ENCODE results near the gene PHF21B.
"Not testable (repeated sequence)": the region's sequence is repeated elsewhere in the genome, so short reads cannot be mapped to it uniquely, and the experiment has no call there.

PHF21B gene

DNA sequence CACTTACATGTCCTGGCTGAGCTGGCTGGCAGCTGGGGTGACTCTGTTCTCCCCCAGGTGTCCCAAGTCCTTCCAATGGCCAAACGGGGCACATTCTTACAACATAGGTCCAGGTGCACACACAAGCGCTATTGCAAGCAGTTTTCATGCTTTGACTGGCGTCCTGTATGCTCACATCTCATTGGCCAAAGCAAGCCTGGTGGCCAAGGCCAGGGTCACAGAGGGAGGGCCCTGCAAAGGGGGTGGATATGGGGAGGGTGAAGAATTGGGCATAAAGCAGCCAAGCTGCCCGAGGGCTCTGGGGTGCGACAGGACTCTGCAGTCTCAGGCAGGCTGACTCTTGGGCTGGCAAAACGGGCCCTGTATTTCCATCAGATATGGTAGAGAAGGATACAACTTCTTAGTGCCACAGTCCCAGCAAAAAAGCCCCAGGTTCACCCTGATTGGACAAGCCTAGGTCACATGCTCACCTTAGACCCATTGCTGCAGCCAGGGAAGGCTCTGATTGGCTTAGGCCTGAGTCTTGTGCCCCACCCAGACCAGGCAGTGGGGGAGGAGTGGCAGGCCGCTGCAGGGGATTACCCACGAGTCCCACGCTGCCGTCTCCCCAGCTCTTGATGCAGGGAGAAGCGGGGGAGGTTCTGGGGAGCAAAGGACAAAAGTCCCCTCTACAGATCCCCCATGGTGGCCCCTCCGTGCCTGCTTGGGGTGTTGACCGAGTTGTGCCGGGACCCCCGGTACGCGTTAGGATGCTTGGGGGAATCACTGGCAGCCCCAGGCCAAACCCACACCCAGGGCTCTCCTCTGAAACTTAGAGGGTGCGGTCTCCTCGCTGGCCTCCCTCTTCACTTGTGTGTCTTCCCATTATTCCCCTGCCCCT, 146.6 kb downstream of the PHF21B start:
- DNase-seq, result peak; percentile 25

DNA sequence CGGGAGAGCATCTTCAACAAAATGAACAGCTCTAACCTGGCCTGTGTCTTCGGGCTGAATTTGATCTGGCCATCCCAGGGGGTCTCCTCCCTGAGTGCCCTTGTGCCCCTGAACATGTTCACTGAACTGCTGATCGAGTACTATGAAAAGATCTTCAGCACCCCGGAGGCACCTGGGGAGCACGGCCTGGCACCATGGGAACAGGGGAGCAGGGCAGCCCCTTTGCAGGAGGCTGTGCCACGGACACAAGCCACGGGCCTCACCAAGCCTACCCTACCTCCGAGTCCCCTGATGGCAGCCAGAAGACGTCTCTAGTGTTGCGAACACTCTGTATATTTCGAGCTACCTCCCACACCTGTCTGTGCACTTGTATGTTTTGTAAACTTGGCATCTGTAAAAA, 147.5 kb downstream of the PHF21B start:
- no peak for DNase-seq

DNA sequence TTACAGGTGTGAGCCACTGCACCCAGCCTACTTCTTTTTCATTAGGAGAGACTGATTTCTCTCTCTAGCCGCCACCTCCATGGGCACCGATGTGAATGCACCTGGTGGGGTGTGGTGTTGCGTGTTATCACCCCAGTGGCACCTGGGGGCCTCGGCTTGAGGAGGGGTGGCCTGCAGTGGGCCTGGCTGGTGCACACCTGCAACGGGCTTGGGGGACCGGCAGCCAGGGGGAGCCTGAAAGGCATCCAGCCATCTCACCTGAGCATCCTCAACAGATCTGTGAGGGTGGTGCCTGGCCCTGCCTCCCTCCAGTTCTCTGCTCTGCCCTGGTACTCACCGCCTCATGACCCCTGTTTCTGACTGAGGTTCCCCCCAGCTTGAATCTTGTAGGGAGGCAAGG, 148.6 kb downstream of the PHF21B start:
- no peak for DNase-seq

DNA sequence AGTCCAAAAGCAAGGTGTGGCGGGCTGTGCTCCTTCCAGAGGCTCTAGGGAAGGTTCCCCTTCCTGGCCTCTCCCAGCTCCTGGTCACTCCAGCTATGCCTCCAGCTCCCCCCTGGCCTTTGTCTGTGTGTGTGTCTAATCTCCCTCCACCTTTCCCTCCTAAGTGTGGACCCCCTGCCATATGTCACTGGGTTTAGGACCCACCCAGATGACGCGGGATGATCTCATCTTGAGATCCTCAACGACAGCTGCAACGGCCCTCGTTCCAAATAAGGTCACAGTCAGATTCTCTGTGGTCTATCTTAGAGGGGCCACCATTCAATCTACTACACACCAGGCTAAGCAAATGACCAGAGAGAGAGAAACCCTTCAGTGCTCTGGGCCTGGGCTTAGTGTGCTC, 149.5 kb downstream of the PHF21B start:
- DNase-seq, result no peak

DNA sequence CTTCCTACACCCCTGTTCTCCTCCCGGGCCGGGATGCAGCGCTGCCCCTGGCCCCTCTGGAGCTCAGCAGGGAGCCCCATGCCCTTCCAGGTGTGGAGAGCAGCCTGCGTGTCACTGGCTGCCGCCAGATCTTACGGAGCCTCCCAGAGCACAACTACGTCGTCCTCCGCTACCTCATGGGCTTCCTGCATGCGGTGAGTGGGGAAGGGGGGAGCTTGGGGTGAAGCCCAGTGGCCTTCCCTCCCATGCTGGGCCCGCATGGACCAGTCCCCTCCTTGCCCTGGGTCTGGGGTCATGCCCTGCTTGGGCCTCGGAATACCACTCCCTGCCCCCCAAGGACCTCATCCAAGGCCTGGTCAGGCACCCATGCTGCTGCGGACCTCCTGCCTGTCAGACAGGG, 150.2 kb downstream of the PHF21B start:
- no peak for DNase-seq

DNA sequence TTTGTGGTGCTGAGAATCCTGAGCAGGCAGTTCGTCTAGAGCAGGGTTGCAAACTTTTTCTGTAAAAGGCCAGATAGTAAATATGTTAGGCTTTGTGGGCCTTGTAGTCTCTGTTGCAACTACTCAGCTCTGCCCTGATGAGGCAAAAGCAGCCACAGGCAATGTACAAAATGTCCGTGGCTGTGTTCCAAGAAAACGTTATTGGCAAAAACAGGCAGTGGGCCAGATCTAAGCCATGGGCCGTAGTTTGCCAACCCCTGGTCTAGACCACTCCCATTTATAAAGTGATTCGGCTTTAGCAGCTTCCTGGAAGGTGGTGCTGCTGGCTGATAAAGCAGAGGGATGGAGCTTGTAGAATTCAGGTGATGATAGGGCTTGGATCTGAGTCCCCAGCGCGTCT, 151.0 kb downstream of the PHF21B start:
- peak; percentile 20 for DNase-seq

DNA sequence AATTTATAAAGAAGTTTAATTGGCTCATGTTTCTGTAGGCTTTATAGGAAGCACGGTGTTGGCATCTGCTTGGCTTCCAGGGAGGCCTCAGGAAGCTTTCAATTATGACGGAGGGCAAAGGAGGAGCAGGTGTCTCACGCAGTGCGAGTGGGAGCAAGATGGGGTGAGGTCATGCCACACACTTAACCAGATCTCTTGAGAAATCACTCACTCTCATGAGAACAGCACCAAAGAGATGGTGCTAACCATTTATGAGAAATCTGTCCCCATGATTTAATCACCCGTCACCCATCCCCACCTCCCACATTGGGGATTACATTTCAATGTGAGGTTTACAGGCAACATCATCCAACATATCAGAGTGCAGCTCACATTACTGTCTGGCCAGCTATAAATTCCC, 153.9 kb downstream of the PHF21B start:
- no peak for DNase-seq

DNA sequence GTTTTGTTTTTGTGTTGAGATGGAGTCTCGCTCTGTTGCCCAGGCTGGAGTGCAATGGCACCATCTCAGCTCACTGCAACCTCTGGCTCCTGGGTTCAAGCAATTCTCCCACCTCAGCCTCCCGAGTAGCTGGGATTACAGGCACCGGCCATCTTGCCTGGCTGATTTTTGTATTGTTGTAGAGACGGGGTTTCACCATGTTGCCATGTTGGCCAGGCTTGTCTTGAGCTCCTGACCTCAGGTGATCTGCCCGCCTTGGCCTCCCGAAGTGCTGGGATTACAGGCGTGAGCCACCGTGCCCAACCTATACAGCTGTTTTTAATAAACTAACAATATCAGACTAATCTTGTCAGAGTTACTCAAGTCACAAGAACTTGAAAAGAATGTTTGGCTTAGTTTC, 155.2 kb downstream of the PHF21B start:
- not testable (repeated sequence) for DNase-seq

DNA sequence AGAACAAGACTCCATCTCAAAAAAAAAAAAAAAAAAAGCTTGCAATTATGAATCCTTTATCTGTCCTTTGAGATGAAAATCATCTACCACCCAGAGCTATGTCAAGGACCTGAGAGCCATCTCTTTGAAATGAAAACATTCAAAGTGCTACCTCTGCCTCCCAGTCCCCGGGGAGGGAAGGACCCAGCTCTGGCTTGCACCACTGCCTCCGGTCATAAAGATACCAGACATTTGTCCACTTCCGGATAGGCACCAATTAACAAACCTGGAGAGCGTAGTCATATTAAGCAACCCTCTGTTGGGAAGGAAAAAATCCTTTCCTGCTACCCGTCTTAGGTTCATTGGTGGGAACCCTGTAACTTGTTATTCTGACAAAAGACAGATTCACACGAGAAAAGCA, 158.9 kb downstream of the PHF21B start:
- no peak for DNase-seq

DNA sequence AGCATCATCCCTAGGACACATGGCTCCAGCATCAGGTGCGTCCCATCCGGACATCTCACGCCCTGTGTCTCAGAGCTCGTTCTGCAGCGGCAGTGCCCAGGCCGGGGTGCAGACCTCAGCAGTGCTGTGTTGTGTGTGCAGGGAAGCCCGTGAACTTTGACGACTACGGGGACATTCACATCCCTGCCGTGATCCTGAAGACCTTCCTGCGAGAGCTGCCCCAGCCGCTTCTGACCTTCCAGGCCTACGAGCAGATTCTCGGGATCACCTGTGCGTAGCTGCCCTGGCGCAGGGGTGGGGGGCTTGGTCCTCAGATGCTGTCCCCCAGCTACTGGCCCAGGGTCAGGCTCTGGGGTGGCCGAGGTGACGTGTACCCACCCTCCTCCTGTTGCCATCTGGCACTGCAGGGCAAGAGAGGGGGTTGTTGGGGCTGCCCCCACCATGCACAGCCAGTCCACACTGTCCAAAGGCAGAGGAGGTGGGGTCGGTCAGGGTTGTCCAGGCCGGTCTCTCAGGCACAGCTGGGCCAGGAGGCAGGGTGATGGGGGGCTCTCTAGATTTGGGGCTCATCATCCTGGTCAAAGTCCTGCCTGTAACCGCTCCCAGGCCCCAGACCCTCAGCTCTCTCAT, 160.9 kb downstream of the PHF21B start:
- no peak for DNase-seq

DNA sequence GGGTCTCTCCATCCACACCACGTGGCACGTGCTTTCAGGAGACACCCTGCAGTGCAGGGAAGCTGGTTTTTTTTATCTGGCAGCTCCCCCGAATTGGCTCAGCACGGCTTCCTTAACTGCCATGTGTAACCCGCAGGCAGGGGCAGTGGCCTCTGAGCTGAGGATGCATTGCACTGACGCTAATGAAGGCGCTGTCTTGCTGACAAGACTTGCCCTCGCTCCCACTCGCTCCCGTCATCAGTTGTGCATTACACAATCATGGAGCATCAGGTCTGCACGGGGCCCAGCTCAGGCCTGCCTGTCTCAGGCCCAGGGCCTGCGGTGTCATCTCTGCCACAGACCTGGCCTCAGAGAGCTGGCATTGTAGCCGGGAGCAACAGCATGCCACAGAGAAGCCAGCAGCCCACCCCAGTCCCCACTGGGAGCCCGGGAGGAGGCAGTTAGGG, 161.5 kb downstream of the PHF21B start:
- DNase-seq, result no peak

DNA sequence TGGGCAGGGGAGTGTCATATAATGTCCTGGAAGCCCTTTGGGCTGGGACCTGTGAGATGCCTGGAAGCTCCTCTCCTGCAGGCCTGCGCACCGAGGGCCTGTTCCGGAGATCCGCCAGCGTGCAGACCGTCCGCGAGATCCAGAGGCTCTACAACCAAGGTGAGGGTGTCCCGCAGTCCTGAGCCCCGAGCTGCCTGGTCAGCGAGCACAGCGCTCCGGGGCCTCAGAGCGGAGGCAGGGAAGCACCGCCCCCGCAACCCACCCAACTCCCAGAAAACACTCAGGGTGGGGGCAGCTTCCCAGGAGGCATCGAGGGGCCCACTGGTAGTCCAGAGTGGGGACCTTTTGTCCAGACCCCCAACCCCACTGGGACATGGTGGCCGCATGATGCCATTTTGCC, 161.9 kb downstream of the PHF21B start:
- DNase-seq, result no peak

DNA sequence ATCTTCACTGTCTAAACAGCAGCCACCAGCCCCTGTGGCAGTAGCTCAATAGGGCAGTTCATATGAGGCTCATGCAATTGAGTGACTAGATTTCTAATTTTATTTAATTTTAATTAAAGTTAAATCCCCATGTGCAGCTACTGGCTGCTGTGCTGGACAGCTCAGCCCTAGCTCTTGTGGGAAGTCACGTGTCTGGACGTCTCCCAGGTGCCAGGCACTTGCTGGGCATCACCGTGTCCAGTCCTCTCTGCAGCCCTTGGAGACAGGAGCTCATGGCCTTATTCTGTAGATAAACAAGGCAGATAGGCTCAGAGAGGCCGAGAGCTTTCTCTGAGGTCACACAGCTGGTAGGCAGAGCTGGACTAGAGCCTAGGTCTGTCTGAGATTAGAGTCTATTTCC, 162.4 kb downstream of the PHF21B start:
- no peak for DNase-seq

DNA sequence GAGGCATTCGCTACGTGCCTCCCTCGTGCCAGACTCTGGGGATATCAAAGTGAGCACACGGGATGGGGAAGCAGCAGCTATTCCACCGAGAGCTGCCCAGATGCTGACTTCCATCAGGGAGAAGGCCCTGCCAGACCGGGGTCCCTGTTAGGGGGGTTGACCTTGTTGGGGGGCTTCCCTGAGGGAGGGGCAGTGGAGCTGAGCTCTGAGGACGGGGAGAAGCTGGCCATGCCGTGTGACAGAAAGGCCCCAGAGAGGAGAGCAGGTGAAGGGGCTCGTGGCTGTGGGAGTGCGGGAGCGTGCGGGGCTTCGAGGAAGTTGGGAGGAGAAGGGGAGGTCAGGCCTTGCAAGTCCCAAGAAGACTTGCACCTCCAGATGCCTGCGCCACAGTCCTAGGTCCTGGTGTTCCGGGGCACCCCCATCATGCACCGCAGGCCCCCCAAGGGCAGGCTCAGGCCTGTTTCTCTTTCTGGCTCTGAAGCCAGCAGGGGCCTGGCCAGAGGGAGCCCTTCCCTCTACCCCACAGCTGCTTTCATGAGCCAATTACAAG, 163.0 kb downstream of the PHF21B start:
- no peak for DNase-seq

DNA sequence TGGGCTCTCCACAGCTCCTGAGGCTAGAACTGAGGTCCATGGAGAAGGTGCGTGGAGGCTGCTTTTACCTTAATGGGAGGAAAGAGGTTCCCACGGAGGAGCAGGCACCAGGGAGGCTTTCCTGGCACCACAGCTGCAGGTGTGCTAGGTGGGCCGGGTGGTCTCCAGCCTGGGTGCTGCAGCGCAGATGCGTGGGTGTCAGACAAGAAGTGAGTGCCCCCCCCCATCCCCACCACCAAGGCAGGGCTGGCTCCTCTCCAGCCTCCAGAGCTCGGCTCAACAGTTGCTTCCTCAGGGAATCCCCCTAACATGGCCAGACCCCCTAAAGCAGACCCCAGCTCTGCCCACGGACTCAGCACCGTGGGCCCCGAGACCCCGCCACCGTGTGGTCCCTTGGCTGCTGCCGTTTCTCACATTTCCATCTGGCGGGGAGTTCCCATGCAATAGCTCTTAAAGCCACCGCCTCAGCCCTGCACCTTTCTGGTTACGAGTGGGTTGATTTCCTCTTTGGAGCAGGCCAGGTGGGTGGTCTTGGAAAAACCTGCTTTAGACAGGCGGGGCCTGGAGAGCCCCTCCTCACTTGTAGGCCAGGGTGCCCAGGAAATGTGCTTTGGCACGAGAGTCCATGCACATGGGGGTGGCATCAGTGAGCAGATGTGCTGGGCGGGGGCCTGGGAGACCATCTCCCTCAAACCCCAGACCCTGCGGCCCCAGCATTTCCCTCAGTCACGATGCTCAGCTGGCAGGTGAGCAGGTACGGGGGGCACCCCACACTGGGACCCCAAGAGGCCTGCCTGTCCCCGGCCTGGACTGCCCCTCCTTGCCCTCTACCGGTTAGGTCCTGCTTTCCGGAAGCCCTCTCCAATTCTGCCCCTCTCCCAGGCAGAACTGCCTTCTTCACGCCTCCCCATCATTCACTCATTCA, 163.7 kb downstream of the PHF21B start:
- no peak for DNase-seq

DNA sequence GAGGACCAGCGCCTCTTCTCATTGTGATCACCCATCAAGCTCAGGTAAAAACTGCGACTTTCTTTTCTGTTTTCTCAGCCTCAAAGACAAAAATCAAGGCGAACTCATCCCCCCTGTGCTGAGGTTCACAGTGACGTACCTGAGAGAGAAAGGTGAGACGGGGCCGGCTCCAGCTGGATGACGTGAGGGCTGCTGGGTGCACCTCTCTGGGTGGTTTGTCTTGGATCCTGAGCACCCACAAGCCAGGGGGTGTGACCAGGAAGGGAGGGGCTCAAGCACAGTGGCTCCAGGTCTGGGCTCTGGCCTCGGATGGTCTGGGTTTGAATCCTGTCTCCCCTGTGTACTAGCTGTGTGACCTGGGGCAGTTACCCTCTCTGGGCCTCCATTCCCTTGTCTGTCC, 164.6 kb downstream of the PHF21B start:
- no peak for DNase-seq

DNA sequence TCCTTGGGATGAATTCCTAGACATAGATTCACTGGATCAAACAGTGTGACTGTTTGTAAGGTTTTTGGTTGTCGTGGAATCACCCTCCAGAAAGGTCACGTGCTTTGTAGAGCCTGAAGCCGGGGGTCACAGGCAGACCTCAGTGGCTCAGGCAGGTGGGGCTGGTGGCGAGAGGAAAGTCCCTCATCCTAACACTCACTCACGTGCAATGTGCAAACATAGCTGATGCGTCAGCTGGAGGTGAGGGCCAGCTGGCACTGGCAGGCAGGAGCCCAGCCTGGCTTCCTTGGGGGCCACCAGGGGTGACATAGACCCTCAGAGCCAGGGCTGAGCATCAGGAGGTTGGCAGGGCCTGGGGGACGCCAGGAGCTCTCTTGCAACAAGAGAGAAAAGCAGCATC, 167.4 kb downstream of the PHF21B start:
- no peak for DNase-seq

DNA sequence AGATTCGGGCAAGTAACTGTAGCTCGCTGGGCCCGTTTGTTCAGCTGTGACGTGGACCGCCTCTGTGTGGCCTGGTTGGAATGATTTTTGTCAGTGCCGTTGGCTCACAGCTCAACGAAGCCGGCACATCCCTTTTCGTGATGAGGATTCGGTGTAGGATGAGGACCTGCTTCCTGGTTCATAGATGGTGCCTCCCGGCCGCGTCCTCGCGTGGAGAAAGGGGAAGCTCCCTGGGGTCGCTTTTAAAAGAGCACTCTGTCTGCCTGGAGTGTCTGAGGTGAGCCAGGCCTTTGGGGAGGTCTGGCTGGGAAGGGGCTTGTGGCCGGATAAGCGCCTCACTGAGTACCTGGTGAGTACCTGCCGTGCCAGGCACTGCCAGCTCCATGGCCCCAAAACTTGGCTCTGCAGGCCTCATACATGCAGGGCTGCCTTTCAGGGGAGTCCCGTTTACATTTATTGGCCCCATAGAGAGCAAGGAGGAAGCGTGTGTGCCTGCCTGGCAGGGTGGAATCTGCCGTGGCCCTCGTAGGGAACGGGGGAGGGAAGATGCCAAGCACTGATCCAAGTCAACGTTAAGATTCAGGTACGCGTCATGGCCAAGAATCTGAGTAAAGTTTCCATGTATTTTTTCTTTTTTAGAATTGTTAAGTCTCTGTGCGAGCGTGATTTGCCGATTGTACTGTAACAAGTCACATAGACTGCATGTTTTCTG, 169.0 kb downstream of the PHF21B start:
- no peak for DNase-seq

DNA sequence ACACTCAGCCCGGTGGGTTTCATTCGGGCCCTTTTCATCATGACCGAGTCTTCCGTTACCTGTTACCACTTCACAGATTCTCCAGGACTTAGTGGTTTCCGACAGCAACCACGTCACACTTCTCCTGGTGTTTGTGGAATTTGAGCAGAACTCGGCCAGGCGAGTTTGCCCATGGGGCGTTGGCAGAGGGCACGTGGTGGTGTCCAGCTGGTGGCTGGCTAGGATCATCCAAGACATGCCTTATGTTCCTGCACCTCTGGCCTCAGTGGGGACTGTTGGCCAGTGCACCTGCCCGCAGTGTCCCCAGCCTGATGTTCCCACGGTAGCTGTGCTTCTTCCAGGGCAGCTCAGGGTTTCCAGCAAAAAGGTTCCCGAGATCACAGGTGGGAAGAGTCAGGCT, 170.1 kb downstream of the PHF21B start:
- no peak for DNase-seq

DNA sequence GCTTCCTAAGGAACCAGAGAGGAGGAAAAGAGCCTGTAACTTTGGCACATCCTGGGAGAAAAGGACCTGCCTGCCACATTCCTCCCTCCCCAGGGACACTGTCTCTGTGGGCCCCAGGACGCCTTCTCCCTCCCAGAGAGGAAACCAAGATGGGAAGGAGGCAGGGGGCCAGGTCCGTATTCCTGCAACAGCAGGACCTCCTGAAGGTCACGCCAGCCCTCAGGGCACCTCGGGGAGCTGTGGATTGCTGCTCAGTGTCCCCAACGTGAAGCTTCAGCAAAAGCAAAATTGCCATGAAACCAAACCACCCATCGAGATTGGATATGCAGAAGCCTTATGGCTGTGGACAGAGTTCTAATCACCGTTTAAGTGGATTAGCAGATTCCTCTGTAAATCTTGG, 170.7 kb downstream of the PHF21B start:
- no peak for DNase-seq

DNA sequence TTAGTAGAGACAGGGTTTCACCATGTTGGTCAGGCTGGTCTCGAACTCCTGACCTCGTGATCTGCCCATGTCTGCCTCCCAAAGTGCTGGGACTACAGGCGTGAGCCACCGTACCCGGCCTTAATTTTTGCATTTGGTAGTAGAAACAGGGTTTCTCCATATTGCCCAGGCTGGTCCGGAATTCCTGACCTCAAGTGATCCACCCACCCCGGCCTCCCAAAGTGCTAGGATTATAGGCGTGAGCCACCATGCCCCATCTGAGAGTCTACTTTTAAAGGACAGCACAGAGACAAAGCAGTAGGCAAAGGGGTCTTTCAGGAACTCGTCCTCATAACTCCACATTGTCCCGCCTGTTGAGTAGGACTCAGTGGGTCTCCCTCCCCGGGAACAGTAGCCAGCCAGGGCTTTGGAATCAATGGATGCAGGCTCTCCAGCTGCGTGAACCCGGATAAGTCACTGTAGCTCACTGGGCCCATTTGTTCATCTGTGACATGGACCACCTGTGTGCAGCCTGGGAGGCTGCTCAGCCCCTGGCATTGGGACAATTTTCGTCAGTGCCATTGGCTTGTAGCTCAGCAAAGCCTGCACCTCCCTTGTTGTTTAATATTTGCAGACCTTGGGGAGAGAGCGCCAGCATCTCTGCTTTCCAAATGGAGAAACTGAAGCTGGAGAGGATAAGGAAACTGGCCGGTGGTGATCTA, 171.3 kb downstream of the PHF21B start:
- DNase-seq, result no peak

DNA sequence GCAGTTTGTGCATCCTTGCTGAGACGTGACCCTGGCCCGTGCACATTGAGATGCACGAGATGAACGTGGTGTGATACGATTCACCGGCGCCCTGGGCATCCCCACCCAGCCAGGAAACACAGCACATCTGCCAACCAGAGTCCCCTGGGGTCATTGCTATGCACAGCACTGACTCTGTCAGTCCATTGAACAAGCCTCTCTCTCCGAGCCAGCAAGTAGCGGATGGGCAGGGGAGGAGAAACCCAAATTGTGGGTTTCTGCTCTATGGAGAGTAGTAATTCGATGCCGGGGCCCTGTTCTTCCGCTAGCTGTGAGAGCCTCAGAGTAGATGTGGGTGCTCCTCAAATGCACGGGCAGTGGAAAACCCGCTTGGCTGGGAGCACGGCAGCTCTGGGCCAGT, 172.3 kb downstream of the PHF21B start:
- DNase-seq, result no peak
